ENCODE results near the gene MLPH.

- TF ChIP-seq POLR2AphosphoS5 (IDR thresholded peaks at IDR 0.05) (no peak), EP300 (IDR thresholded peaks at IDR 0.05) (no peak)
Measured at GRCh38 chr2:237495521-237496117, 8.6 kb downstream of the MLPH start.
